ENCODE data around the gene RHOG.

DNA sequence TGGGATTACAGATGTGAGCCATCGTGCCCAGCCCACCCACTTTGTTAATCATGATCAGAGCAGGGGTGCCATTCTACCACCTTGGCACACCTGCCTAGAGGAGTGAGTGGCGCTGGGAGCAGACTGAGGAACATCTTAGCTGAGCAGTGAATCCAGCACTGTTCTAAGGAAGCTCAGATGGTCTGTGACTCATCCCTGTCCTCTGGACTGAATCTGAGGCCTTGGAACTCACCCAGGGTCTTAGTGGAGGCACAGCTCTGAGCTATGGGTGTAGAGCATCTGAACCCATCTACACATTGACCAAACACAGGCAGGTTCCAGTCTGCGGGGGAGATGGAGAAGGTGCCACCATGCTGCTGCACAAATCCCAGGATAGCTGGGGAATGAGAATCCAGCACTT, 17.5 kb downstream of the RHOG start:
- TF ChIP-seq, protein P1, sequence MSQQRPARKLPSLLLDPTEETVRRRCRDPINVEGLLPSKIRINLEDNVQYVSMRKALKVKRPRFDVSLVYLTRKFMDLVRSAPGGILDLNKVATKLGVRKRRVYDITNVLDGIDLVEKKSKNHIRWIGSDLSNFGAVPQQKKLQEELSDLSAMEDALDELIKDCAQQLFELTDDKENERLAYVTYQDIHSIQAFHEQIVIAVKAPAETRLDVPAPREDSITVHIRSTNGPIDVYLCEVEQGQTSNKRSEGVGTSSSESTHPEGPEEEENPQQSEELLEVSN (IDR thresholded peaks at IDR 0.05; ENCODE audit: borderline replicate concordance, low read depth), result no peak
- TF ChIP-seq, protein P2, sequence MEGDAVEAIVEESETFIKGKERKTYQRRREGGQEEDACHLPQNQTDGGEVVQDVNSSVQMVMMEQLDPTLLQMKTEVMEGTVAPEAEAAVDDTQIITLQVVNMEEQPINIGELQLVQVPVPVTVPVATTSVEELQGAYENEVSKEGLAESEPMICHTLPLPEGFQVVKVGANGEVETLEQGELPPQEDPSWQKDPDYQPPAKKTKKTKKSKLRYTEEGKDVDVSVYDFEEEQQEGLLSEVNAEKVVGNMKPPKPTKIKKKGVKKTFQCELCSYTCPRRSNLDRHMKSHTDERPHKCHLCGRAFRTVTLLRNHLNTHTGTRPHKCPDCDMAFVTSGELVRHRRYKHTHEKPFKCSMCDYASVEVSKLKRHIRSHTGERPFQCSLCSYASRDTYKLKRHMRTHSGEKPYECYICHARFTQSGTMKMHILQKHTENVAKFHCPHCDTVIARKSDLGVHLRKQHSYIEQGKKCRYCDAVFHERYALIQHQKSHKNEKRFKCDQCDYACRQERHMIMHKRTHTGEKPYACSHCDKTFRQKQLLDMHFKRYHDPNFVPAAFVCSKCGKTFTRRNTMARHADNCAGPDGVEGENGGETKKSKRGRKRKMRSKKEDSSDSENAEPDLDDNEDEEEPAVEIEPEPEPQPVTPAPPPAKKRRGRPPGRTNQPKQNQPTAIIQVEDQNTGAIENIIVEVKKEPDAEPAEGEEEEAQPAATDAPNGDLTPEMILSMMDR (IDR thresholded peaks at IDR 0.05), result no peak
- TF ChIP-seq CHD2 (IDR thresholded peaks at IDR 0.05; ENCODE audit: low read length, partially characterized antibody) (no peak), JUN (IDR thresholded peaks at IDR 0.05) (no peak), HDAC2 (IDR thresholded peaks at IDR 0.05) (no peak), SMC3 (IDR thresholded peaks at IDR 0.05) (no peak), POLR2A (IDR thresholded peaks at IDR 0.05; ENCODE audit: low read length) (no peak), RFX5 (IDR thresholded peaks at IDR 0.05) (no peak), BHLHE40 (IDR thresholded peaks at IDR 0.05; ENCODE audit: low read depth, low read length) (no peak)
- TF ChIP-seq, protein P3, sequence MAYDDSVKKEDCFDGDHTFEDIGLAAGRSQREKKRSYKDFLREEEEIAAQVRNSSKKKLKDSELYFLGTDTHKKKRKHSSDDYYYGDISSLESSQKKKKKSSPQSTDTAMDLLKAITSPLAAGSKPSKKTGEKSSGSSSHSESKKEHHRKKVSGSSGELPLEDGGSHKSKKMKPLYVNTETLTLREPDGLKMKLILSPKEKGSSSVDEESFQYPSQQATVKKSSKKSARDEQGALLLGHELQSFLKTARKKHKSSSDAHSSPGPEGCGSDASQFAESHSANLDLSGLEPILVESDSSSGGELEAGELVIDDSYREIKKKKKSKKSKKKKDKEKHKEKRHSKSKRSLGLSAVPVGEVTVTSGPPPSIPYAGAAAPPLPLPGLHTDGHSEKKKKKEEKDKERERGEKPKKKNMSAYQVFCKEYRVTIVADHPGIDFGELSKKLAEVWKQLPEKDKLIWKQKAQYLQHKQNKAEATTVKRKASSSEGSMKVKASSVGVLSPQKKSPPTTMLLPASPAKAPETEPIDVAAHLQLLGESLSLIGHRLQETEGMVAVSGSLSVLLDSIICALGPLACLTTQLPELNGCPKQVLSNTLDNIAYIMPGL (CRISPR knock-in tag; IDR thresholded peaks at IDR 0.05; ENCODE audit: borderline replicate concordance), result no peak
